ENCODE data around the gene PHYHD1.

PHYHD1 gene

DNA sequence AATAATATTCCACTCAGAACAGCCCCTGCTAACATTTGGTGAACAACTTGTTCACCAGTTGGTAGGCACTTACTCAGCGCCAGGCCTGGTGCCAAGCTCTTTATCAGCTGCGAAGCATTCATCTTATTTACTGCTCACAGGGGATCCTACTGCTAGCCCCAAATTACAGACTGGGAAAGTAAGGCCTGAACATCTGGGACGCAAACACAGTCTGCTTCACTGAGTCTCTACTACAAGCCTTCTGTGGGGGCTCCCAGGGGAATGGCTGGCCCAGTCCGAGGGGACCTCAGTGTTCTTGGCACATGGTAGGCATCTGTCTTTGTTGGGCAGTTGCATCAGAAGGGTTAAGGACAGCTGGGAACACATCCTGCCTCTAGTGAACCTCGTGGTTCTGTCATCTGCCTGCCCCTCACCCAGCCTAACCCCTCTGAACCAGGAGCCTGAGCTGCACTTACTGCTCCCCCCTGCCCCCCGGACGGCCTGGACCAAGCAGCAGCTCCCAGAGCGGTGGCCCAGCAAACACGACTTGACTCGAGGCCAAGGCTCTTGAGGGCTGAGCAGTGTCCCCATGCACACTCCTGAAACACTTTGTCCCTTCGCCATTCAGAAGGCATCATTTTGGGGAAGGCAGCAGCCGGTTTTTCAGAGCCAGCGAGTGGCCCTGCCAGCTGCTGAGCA, at the start of gene PHYHD1:
Gene PHYHD1 (plus strand): TSS at position 602 of the 678 bp plus-strand sequence. CDS start 1,342 bp downstream, outside the sequence.
- no peak for DNase-seq (ENCODE audit: low read depth in 2 of 2)

DNA sequence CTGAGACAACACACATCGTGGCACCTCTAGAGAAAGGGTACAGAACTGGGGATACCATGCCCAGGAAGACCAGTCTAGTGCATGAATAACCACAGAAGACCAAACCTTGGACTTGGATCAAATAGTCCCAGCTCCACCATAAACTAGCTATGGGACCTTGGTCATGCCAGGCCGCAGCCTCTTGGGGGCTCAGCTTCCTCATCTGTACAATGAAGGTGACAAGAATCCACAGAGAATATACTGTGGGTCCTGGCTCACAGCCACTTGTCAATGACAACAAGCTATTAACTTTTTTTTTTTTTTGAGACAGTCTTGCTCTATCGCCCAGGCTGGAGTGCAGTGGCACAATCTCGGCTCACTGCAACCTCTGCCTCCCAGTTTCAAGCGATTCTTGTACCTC, 42.9 kb upstream of the PHYHD1 start:
- DNase-seq (ENCODE audit: low read depth in 2 of 2), result no peak

DNA sequence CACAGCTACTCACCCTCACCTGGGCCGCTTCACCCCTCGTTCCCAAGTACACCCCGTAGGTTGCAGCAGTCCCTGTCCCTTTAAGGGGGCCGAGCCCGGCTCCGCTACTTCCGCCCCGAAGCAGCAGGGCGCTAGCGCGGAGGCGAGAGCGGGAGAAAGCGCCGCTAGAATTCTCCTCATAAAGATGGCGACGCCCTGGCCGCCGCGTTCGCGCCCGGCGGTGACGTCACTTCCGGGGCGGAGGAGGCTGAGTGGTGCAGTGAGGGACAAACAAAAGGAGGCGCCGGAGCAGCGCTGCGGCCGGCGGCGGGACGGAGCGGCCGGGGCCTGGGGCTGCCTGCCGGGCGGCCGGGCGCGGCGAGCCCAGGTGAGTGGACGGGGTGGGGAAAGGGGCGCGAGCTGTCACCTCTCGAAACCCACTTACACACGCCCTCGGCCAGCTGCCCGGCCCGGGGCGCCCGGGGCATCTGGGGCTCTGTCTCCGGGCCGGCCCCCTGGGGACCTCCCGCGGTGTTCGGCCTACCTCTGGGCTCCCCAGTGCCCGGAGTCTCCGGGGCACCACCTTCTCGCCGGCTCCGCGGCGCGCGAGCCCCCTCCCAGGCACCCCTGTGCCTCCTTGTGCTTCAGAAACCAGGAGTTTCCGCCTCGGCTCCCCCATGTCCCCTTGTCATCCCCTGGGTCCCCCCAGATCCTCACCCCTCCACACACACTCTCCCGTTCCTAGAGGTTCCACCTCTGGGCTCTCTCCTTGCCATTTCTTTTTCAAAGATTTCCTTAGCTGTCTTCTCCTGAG, 38.7 kb upstream of the PHYHD1 start, which contains the start of the genes KYAT1 and LRRC8A:
Gene KYAT1 (minus strand): TSS at position 67 of the 793 bp plus-strand sequence. CDS start 36,545 bp downstream, outside the sequence.
Gene LRRC8A (plus strand): TSS at position 250 of the 793 bp plus-strand sequence. CDS start 25,032 bp downstream, outside the sequence.
- DNase-seq (ENCODE audit: low read depth in 2 of 2), result peak; percentile 85 to 87

DNA sequence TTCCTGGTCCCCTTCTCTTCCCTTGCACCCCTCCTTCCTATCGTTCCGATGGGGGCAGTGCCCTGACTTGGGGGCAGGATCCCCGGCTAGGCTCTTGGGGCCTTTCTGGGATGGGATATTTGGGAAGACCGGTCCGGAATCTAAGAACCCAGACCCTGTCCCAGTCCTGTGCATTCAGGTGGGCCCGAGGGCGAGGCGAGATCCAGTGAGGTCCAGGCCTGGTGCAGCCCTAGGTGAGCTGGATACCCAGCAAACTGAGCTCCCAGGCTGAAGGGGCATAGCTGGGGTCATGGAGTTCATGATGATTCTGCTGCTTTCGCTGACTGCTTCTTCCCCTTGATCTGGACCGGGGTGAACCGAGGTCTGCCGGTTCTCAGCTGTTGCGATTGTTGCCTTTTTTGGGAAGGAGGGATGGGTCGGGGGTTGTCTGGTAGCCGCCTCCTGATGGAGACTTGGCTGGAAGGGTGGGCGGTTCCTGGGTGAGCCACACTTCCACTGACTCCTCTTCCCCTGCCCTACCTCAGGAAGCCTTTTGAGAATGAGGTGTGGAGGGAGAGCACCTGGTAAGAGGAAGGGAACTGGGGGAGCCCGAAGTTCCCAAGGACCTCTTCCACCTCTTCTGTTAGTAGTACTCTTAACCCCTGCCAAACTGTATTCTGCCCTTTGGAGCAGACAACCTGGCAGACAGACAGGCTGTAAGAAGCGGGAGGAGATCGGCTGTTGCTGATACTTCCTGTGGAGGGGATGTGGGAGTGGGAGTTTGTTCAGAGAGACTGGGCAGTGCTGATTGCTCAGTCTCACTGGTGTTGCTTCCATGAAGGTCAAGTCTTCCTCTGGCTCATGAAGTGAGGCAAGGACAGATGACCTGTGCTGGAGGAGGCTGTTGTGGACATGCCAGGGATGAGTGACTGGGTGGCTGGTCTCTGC, 37.8 kb upstream of the PHYHD1 start:
- DNase-seq (ENCODE audit: low read depth in 2 of 2), result no peak

DNA sequence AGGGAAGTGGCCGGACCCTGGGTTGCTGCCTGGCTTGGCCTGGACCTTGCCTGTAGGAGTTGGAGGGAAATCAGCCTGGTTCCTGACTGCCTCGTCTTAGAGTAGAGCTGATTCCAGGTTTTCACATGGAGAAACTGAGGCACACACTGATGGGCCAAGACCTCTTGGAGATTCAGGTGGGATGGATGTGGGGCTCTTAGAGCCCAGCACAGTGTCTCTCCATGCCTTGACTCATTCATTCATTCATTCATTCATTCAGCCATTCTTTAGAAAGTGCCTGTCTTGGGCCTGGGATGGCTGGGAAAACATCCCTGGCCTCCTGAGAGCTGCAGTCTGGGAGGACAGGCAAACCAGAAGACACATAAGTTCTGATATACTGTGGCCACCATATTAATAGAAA, 36.6 kb upstream of the PHYHD1 start:
- no peak for DNase-seq (ENCODE audit: low read depth in 2 of 2)

DNA sequence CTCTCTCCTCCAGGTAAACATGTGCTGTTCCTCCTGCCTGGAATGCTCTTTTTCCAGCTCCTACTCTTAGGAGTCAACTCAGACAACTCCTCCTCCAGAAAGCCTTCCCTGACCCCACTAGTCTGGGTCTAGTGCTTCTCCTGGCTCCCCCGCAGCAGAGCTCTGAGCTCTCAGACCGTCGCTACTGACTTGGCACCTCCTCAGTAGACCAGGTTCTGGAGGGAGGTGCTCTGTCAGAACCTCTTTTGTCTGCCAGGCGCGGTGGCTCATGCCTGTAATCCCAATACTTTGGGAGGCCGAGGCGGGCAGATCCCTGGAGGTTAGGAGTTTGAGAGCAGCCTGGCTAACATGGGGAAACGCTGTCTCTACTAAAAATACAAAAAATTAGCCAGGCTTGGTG, 35.4 kb upstream of the PHYHD1 start:
- no peak for DNase-seq (ENCODE audit: low read depth in 2 of 2)

DNA sequence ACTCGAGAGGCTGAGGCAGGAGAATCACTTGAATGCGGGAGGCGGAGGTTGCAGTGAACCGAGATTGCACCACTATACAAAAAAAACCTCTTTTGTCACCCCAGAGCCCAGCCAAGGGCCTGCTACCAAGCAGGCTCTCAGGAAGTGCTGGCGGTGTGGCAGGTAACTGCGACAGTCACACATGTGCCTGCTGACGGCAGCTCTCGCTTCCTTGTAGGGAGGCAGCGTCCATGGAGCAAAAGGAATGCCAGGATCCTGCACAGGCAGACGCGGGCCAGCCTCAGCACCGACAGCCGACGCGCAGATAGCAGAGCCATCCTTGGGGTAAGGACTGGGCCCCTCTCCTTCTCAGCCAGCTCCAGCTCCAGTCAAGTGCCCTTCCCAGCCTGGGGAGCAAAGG, 35.0 kb upstream of the PHYHD1 start:
- no peak for DNase-seq (ENCODE audit: low read depth in 2 of 2)

DNA sequence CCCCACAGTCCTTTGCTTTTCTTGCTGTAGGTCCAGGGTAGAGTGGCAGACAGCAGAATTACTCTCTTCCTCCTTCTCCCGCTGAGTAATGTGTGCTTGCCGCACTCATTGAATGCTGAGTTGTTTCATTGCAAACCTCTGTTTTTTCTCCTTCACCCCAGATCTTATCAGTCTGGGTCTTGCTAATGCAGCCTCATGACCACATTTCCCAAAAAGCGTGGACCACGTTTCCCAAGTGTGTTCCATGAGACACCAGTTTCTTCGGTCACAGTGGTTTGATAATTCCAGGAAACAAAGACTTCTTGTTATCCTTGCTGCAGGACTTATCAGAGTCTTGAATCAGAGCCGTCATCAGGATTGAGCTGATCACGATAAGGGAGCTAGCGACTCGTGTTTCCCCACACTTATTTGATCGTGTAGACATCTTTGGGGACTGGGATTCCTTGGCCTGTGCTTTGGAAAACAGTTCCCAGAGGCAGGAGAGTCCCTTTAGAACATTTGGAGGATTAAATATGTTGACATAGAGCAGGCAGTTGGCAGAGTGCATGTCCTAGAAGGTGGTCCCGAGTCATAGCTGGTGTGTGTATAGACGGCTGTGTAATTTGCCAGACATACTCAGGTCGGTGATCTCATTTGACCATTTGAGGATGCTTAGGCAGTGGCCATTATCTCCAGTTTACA, 34.4 kb upstream of the PHYHD1 start:
- no peak for DNase-seq (ENCODE audit: low read depth in 2 of 2)

DNA sequence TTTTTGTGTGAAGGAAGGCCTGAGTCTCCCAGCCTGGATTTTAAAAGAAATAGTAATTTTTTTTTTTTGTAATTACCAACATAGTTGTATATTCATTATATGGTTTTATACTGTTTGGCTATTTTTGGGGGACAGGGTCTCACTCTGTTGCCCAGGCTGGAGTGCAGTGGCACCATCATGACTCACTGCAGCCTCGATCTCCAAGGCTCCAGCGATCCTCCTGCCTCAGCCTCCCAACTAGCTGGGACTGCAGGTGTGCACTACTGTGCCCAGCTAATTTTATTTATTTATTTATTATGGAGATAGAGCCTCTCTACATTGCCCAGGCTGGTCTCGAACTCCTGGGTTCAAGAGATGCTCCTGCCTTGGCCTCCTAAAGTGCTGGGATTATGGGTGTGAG, 33.7 kb upstream of the PHYHD1 start:
- DNase-seq (ENCODE audit: low read depth in 2 of 2), result no peak

DNA sequence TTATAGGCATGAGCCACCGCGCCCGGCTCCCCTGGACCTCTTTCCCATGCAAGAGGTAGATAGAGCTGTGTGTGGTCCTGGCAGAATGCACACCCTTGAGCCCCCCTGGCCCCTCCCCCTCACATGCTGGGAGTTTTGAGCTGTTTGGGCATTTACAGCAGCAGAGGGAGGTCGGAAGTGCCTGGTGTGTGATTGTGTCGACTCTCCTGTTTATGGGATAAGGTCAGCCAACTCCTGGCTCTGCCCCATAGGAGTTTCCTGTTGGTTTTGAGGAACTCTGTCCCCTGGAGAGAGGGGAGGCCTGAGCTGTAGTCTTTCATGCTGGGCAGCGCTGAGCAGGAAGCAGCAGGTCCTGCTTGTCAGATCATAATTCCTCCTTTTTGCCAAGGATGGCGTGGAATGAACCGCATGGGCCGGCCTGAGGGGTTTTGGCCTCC, 32.9 kb upstream of the PHYHD1 start:
- DNase-seq (ENCODE audit: low read depth in 2 of 2), result no peak

DNA sequence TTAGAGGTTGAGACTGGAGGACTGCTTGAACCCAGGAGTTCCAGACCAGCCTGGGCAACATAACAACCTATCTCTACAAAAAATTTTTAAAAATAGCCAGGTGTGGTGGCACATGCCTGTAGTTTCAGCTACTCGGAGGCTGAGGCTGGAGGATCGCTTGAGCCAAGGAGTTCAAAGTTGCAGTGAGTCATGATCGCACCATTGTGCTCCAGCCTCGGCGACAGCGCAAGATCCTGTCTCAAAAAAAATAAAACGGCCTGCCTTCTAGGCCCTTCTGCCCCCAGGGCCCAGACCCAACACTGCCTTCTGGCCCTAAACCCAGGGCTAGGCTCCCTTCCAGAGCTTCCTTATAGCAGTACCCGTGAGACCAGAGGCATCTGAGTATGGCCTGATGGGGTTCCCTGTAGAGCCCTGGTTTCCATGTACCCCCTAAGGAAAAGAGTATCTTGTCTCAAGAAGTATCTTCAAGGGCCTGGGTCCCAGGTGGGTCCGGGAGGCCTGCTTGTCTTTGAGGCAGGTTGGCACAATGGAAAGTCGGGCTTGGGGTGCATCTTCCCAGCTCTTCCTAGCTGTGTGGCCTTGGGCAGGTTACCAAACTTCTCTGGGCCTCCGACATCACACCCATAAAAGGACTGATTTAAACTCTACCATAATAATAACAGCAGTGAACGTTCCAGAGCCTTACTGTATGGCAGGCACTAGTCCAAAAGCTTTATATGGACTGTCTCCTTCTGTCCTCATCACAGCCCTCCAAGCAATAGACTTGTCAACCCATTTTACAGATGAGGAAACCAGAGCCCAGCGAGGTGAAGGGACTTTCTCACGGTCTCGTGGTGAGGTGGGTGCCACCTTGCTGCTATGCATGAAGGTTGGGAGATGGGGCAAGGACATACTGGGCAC, 29.2 kb upstream of the PHYHD1 start:
- no peak for DNase-seq (ENCODE audit: low read depth in 2 of 2)

DNA sequence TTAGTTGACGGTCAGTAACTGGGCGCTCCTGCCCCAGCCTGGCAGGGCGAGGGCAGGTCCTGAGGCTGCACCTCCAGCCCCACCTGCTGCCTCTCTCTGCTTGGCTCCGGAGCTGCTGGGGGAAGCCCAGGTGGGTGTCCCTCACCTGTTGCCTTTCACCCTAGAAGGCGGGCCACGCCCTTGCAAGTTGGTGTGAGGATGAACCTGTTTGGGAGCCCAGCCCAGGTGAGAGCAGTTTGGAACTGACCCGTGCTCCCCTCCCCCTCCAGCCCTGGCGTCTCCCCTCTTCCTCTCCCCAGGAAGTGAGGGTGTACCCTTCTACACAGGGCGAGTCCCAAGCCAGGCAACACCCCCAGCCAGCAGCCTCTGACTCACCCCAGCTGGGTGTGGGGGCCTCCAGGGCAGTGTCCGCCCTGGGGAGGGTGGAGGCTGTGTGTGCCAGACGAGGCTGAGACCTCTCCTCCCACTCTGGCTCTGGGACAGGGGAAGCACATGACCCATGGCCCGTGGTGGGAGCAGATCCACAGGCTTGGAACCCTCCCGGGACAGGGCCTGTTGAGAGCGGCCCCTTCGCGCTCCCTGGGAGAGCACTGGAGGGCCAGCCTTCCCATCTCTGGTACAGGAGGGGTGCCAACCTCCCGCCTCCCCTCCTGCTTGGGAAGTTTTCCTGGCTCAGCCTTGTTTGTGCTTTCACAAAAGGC, 28.4 kb upstream of the PHYHD1 start:
- peak; percentile 20 to 23 for DNase-seq (ENCODE audit: low read depth in 2 of 2)

DNA sequence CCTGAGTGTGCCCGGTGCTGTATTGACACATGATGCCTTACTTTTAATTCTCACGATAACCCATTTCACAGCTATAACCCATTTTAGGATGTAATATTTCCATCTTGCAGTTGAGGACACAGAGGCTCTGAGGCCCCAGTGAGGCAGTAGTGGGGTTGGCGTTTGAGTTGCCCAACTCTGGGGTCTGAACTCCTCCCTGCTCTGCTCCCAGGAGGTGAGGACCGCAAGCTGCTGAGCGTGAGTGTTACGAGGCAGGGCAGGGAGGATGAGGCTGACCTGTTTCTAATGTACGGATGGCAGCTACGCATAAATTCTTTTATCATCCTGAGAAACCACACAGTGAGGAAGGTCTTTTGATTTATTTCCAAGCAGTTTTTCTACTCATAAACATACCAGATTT, 27.4 kb upstream of the PHYHD1 start:
- no peak for DNase-seq (ENCODE audit: low read depth in 2 of 2)

DNA sequence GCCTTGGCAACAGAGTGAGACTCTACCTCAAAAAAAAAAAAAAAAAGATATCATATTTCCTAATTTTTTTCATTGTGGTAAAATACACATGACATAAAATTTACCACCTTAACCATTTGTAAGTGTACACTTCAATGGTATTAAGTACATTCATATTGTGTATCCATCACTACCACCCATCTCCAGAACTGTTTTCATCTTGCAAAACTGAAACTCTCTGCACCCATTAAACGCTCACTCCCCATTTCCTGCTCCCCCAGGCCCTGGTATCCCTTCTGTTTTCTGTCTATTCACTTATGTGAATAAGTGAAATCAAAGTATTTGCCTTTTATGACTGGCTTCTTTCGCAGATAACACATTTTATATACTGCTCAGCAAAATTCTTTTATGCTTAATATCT, 26.0 kb upstream of the PHYHD1 start:
- DNase-seq (ENCODE audit: low read depth in 2 of 2), result no peak

DNA sequence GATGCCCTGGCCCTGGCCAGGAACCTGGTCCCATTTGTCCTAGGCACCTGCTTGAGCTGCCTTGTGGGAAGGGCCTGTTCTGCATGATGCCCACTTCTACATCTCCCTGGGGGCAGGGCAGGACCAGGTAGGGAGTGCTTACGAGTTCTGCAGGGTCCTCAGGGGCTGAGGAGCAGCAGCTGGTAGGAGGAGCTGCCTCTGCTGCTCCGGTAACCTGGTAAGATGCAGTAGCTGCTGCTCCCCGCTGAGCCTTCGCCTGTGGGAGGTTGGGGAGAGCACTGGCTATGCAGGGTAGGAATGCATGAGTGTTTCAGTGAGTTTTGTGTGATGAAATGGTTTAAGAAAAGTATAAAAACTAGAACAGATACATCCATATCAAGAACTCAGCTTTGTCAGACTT, 25.2 kb upstream of the PHYHD1 start:
- DNase-seq (ENCODE audit: low read depth in 2 of 2), result no peak

DNA sequence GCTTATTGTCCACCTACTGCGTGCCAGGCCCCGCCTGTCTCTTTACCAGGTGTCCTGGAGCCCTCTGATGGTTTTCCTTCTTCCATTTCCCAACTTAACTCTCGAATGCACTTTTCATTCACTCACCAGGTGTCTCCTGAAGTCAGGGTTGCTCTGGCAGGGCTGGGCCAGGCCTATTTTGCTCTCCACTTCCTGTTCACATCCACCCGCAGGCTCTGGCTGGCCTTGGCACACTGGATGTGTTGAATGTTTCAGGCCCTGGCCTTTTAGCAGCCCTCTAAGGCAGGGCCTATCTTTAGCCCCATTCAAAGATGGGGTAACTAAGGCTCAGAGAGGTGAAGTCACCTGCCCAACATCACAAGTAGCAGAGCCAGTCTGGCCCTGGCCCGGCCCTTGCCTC, 22.4 kb upstream of the PHYHD1 start:
- no peak for DNase-seq (ENCODE audit: low read depth in 2 of 2)

DNA sequence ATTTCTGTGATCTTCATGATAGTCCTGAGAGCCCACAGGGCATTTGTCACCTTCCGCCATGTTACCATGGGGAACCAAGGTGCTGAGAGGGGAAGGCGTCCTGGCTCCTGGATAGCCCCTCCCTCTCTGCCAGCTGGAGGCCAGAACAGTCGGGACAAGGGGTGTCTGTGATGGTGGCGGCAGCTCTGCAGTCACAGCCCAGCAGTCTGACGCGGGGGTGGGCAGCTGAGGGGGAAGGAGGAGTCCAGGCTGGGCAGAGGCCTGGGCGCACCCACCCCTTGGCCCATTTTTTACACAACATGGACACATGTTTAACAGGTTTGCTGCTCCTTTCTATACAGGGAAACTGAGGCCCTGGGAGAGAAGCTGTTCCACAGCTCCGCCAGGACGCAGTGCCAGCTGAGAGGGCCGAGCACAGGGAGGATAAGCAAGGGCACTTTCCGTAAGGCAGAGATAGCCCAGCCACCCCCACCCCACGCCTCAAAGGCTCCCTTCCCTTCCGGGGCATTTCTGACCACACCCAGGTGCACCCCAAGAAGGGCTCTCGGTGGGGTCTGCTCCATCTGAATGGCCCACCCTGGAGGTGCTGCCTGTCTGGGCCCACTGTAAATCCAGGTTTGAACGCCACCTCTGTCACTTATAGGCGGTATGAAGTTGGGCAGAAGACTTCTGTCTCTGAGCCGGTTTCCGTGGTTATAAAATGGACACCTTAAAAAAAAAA, 21.8 kb upstream of the PHYHD1 start:
- no peak for DNase-seq (ENCODE audit: low read depth in 2 of 2)

DNA sequence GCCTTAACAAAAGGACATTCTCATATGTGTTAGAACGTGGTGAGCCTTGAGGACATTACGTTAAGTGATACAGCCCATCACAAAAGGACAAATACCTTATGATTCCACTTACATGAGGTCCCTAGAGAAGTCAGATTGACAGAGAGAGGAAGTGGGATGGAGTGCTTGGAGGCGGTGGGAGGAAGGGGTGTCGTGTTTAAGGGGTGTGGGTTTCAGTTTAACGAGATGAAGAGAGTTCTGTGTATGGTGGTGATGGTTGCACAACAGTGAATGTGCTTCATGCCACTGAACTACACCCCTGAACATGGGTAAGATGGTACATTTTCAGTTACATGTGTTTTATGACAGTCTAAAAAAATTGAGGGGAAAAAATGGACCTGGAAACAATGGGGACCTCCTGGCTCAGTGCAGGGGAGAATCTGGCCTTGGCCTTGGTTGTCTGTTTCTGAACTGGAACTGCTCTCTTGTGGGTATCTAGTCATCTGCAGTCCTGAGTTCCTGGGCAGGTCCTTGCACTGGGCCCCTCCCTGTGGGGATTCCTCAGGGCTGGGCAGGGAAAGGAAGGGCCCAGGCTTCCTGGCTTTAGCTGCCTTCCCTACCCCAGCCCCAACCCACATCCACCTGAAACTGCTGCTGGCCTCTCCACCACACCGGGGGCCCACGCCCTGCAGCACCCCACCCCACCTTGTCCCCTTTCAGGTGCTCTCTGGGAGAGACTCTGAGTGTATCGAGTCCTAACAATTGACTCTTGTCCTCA, 21.0 kb upstream of the PHYHD1 start:
- no peak for DNase-seq (ENCODE audit: low read depth in 2 of 2)
